Measurements from ENCODE around the gene PCYT1A.

DNA sequence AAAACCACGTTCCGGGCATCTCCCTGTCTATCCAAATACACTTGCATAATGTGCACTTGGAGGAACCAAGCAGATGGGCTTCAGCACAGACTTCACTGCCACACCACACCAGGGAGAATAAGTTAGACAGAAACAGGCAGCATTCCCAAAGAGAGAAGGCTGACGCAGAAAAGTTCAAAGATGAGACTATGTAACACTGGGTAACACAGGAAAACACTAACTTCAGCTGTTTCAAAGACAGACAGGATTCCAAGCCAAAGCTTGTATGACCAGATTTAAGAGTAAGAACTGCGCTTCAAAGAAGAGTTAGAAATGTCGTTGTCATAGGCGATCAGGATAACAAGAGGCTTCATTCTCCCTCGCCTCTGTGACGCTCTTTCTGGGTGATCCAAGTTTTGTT is 51.3 kb downstream of the PCYT1A start:
- TF ChIP-seq CTCF (IDR thresholded peaks at IDR 0.05) (no peak), POLR2A (IDR thresholded peaks at IDR 0.05) (no peak)

Data from testis (tissue), 2 donors.